K562 (cell line): Measurements from ENCODE around the gene PIP4K2A. TPM values are rescaled to one million over a fixed set of nuclear protein-coding genes. Genes with fewer than 3 reads are reported as not detected.

Source experiments
- BRD9 ChIP-seq: fragments of 450-650 bp; IDR thresholded peaks from 2 replicates; pipeline ENCODE4 v1.6.1; 2018; ENCODE audit warnings: low read depth; ENCODE audit not compliant: partially characterized antibody
- DIDO1 ChIP-seq: fragments of 450-650 bp; IDR thresholded peaks from 2 replicates; pipeline ENCODE4 v1.6.1; 2016; ENCODE audit warnings: low read depth, missing biosample characterization, missing genetic modification characterization
- E4F1 ChIP-seq: fragments of 250-450 bp; sonication (Bioruptor Pico); IDR thresholded peaks from 2 replicates; pipeline ENCODE4 v1.5.0; 2021; ENCODE audit warnings: mild to moderate bottlenecking, borderline replicate concordance
- FOXM1 ChIP-seq, 2 experiments: fragments of 450-650 bp in 1 of 2; sonication (generic) in 1 of 2; formaldehyde crosslinking in 1 of 2; IDR thresholded peaks; 2 replicates each; pipeline versions ENCODE4 v1.6.1 to v1.9.0; 2017 to 2022; ENCODE audit warnings: low read depth in 2 of 2, mild to moderate bottlenecking in 2 of 2, missing genetic modification reagents in 1 of 2, moderate library complexity in 1 of 2
- HEY1 ChIP-seq: fragments of 250-450 bp; sonication (Bioruptor Pico); IDR thresholded peaks from 2 replicates; pipeline ENCODE4 v1.5.0; 2020; ENCODE audit warnings: mild to moderate bottlenecking, moderate library complexity, borderline replicate concordance
- JUND ChIP-seq, 2 experiments: IDR thresholded peaks; 2 replicates in 1 of 2; 3 replicates in 1 of 2; pipeline ENCODE4 v1.6.1; 2011; ENCODE audit warnings: borderline replicate concordance in 2 of 2, low read depth in 2 of 2, low read length in 2 of 2, improper control_type of control experiment in 1 of 2, missing biosample characterization in 1 of 2, missing genetic modification characterization in 1 of 2, missing genetic modification reagents in 1 of 2
- KLF6 ChIP-seq: fragments of 250-450 bp; sonication (Bioruptor Pico); IDR thresholded peaks from 2 replicates; pipeline ENCODE4 v1.4.0; 2020; ENCODE audit warnings: mild to moderate bottlenecking, moderate library complexity, borderline replicate concordance
- NONO ChIP-seq, 2 experiments: fragments of 200-400 bp in 1 of 2; fragments of 450-650 bp in 1 of 2; formaldehyde crosslinking in 1 of 2; IDR thresholded peaks; 2 replicates each; pipeline ENCODE4 v1.6.1; 2017; ENCODE audit warnings: low read depth in 2 of 2, mild to moderate bottlenecking in 2 of 2, moderate library complexity in 2 of 2, low read length in 1 of 2
- PCBP2 ChIP-seq: fragments of 200-400 bp; formaldehyde crosslinking; IDR thresholded peaks from 2 replicates; pipeline ENCODE4 v1.6.1; 2018; ENCODE audit warnings: low read length, low read depth, mild to moderate bottlenecking, moderate library complexity; ENCODE audit not compliant: poor library complexity, severe bottlenecking
- PHF8 ChIP-seq: fragments of 200-600 bp; sonication (generic); IDR thresholded peaks from 2 replicates; pipeline ENCODE4 v1.6.1; 2012; ENCODE audit warnings: mixed run types, mild to moderate bottlenecking, inconsistent platforms, low read length, moderate library complexity, borderline replicate concordance
- RBM17 ChIP-seq: fragments of 200-400 bp; formaldehyde crosslinking; IDR thresholded peaks from 2 replicates; pipeline ENCODE4 v1.6.1; 2017; ENCODE audit warnings: low read depth, mild to moderate bottlenecking, low read length, borderline replicate concordance
- RFX5 ChIP-seq: IDR thresholded peaks from 2 replicates; pipeline ENCODE4 v1.6.1; 2011; ENCODE audit warnings: low read depth, mild to moderate bottlenecking, improper control_type of control experiment, low read length
- SMARCE1 ChIP-seq: fragments of 450-650 bp; IDR thresholded peaks from 2 replicates; pipeline ENCODE4 v1.7.1; 2016; ENCODE audit warnings: mild to moderate bottlenecking
- SP1 ChIP-seq: sonication (generic); formaldehyde crosslinking; IDR thresholded peaks from 2 replicates; pipeline ENCODE4 v1.8.1; 2022; ENCODE audit warnings: mild to moderate bottlenecking, missing genetic modification reagents
- TCF15 ChIP-seq: fragments of 250-450 bp; sonication (Bioruptor Pico); IDR thresholded peaks from 2 replicates; pipeline ENCODE4 v1.8.0; 2022; ENCODE audit warnings: moderate library complexity, mild to moderate bottlenecking, inconsistent platforms
- ZFP30 ChIP-seq: fragments of 250-450 bp; sonication (Bioruptor Pico); IDR thresholded peaks from 2 replicates; pipeline ENCODE4 v1.8.0; 2022; ENCODE audit warnings: moderate library complexity, mild to moderate bottlenecking, inconsistent platforms, borderline replicate concordance
- ZNF174 ChIP-seq: fragments of 250-450 bp; sonication (Bioruptor Pico); IDR thresholded peaks from 2 replicates; pipeline ENCODE4 v1.4.0; 2020; ENCODE audit warnings: mild to moderate bottlenecking
- ZNF3 ChIP-seq: fragments of 250-450 bp; sonication (Bioruptor Pico); IDR thresholded peaks from 2 replicates; pipeline ENCODE4 v1.5.0; 2021; ENCODE audit warnings: mild to moderate bottlenecking, moderate library complexity
- ZNF639 ChIP-seq, 2 experiments: fragments of 200-800 bp in 1 of 2; sonication (Bioruptor generic) in 1 of 2; sonication (generic) in 1 of 2; formaldehyde crosslinking in 1 of 2; IDR thresholded peaks in 1 of 2; conservative IDR thresholded peaks in 1 of 2; 2 replicates each; pipeline versions ENCODE4 v1.5.0 to v1.6.1; 2016 to 2020; ENCODE audit warnings: missing compliant biosample characterization in 1 of 2, missing genetic modification characterization in 1 of 2, missing genetic modification reagents in 1 of 2
- ZNF717 ChIP-seq: fragments of 250-450 bp; sonication (Bioruptor Pico); IDR thresholded peaks from 2 replicates; pipeline ENCODE4 v1.5.0; 2021
- polyA plus RNA-seq, 8 experiments: library from polyadenylated mRNA; depleted of rRNA in 4 of 8; stranded (reverse) in 5 of 8; unstranded in 3 of 8; fragments of >200 nt; fragmentation: Nextera tagmentation in 2 of 8; fragmentation: Illumina TruSeq in 1 of 8; extraction: Ambion mirVana in 2 of 8; extraction: Trizol in 1 of 8; gene quantifications; 2 replicates each; pipeline versions ENCODE4 v1.2.1 to v1.2.3, GENCODE V29; 2011 to 2014; ENCODE audit warnings: inconsistent platforms in 1 of 8, missing spikeins in 1 of 8
- total RNA-seq, 7 experiments: library from RNA; depleted of rRNA in 6 of 7; stranded (reverse); fragments of >200 nt in 6 of 7; fragmentation: Illumina TruSeq in 2 of 7; extraction: Trizol in 2 of 7; gene quantifications; 2 replicates each; pipeline versions ENCODE4 v1.2.1 to v1.2.3, GENCODE V29; 2011 to 2021; ENCODE audit warnings: low replicate concordance in 1 of 7

PIP4K2A gene
- total and polyA plus RNA-seq, 9 of the 15 experiments (the other 6 are each of a cell fraction or from before 2014, with no cell fraction given): 35.6 to 117 (median 71.9) TPM

GRCh38 chr10:22672319-22673090, 41.9 kb downstream of the PIP4K2A start (continued):
- TF ChIP-seq RFX5 (no peak), ZNF639 (CRISPR knock-in tag; conservative IDR thresholded peaks at IDR 0.05 in 1 of 2, IDR thresholded peaks at IDR 0.05 in 1 of 2) (no peak), SP1 (CRISPR knock-in tag) (no peak), ZNF3 (no peak), RBM17 (no peak), KLF6 (CRISPR knock-in tag) (no peak), FOXM1 (IDR thresholded peaks at IDR 0.05; ENCODE audit: low read depth) (no peak), FOXM1 (CRISPR knock-in tag; IDR thresholded peaks at IDR 0.05; ENCODE audit: low read depth) (no peak), PHF8 (no peak), TCF15 (no peak), ZFP30 (CRISPR knock-in tag) (no peak), PCBP2 (no peak), E4F1 (CRISPR knock-in tag) (no peak), ZNF174 (CRISPR knock-in tag) (no peak), HEY1 (CRISPR knock-in tag) (no peak), BRD9 (peak; percentile 36), ZNF717 (CRISPR knock-in tag) (no peak), DIDO1 (tag) (no peak), JUND (IDR thresholded peaks at IDR 0.05; ENCODE audit: borderline replicate concordance, low read depth, low read length) (peak; percentile 92), JUND (tag; IDR thresholded peaks at IDR 0.05; ENCODE audit: borderline replicate concordance, low read depth, low read length) (peak; percentile 88; the same call in 2 of the 3 replicates), SMARCE1 (peak; percentile 88), NONO (IDR thresholded peaks at IDR 0.05; ENCODE audit: low read depth in 2 of 2, low read length in 1 of 2) (no peak)
